ENCODE measurements around the gene MAGEA12.
"Not testable (repeated sequence)": the region's sequence is repeated elsewhere in the genome, so short reads cannot be mapped to it uniquely, and the experiment has no call there.

MAGEA12 gene

GRCh38 chrX:152766562-152766961, 33.0 kb downstream of the MAGEA12 start:
- not testable (repeated sequence) for DNase-seq (ENCODE audit: low spot score)

GRCh38 chrX:152769549-152770289, 36.2 kb downstream of the MAGEA12 start, which contains the start of gene MAGEA6:
MAGEA6 (minus strand) TSS chrX:152769689; CDS start chrX:152767650, 2,039 bp downstream.
- not testable (repeated sequence) for DNase-seq (ENCODE audit: low spot score)

- not testable (repeated sequence) for DNase-seq (ENCODE audit: low spot score)
These were observed 53.5 kb downstream of the MAGEA12 start for GRCh38 chrX:152787062-152787461.

All from SW480 (cell line).